T1000 (cell line): ENCODE results near the gene NDUFAF3.
A peak's percentile ranks its signal among the peaks of the same experiment; 100 is the strongest.

Experiments
- DNase-seq: peaks from one replicate; lab custom pipeline; 2025; ENCODE audit warnings: mixed read lengths; lab: John Stamatoyannopoulos, UW

Gene NDUFAF3, protein sequence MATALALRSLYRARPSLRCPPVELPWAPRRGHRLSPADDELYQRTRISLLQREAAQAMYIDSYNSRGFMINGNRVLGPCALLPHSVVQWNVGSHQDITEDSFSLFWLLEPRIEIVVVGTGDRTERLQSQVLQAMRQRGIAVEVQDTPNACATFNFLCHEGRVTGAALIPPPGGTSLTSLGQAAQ

DNA sequence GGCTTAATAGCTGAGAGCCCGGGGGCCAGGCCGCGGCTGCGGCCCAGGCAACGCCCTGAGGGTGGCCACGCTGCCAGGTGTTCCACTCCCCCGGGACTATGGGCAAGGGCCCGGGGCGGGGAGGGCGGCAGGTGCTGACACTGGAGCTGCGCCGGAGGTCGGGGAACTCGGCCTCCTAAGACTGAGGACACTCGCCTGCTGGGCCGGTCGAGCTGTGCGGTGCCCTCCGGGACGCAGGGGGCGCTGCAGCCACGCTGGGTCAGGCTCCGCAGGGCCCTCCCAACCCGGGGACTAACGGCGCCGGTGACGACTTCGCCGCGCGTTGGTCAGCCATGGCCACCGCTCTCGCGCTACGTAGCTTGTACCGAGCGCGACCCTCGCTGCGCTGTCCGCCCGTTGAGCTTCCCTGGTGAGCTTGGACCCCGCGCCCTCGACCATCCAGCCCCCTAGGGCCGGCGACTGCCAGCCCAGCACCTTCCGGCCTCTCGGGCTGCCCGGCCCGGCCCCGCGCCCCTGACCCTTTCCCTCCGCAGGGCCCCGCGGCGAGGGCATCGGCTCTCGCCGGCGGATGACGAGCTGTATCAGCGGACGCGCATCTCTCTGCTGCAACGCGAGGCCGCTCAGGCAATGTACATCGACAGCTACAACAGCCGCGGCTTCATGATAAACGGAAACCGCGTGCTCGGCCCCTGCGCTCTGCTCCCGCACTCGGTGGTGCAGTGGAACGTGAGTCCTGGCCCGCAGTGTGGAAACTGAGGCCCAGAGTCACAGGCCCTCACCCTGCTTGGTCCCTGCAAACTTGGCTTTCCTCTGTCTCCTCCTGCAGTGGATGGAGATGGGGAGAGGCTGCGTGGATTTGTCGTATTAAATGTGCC is at the start of gene NDUFAF3:
Gene NDUFAF3 (plus strand): TSS at position 309 of the 875 bp plus-strand sequence. CDS start 24 bp downstream, at position 333.
- peak; percentile 93 for DNase-seq

DNA sequence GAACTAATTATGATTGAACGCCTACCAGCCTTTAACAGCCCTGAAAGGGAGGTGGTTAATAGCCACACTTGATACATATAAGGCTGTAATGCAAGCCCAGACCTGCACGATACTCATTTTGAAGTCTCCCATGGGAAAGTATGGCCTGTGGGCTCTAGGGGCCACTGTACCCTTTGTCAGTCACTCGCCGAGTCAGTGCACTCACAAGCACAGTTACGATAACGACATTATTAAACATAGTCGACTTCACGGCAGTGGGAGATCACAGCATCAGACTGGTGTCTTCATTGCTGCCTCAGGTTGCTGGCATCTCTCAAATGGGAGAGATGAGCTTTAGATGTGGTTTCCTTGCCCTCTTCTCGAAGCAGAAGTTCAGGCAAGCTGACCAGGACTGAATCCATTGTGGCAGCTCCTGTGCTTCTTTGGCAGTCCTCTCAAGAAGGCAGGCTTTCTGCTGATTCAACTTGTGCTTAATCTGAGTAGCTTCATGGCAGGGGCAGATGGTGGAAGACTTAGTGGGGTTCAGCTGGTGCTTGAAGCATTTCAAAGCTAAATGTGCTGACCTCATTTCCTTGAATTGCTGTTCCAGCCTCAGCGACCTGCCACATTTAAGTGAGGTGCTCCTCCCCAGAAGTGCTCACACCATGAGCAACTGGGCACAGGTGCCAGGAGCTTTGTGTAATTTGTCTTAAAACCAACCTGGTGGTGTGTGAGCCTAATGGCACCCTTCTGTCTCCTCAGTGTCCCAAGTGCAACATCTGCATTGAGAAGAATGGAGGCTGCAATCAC is 47.7 kb upstream of the NDUFAF3 start:
- no peak for DNase-seq

DNA sequence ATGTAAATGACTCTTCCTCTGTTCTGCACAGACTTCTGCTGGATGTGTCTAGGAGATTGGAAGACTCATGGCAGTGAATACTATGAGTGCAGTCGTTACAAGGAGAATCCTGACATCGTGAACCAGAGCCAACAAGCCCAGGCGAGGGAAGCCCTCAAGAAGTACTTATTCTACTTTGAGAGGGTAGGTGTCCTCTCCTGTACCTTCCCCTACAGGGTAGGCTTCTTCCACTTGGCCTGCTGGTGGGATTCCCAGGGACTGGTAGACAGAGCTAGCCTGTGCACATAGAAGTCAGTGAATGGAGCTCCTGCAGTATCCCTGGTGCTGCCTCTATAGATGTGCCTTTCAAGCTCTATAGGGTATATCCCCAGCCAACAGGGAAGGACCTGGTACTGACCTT is 42.5 kb upstream of the NDUFAF3 start:
- no peak for DNase-seq

DNA sequence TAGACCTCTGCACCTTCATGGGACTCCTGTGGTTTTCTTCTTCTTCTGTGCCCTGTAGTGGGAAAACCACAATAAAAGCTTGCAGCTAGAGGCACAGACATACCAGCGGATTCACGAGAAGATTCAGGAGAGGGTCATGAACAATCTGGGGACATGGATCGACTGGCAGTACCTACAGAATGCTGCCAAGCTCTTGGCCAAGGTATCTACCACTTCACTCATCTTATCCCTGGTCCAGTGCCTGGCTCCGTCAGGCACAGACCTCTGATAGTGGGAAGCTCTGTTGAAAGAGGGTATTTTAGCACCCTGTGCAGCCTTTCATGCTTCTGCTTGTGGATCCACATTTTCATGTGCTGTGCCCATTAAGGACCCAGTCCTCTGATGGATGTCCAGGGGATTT is 41.6 kb upstream of the NDUFAF3 start:
- DNase-seq = no peak

DNA sequence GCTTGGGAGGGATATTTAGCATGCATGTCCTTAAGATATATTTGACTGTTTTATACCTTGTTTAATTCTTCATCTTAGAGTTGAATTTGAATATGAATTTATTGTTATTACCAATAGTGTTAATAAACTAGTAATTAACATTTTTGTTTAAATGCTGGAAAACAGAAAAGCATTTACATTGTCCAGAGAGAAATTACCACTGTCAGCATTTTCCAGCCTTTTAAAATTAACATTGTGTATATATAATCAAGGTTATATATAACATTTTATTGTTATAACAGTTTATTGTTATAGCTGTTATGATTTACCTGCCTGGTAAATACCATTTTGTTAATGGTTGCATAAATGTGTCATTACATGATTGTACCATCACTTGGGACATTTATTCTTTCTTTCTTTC is 39.9 kb upstream of the NDUFAF3 start:
- no peak for DNase-seq

DNA sequence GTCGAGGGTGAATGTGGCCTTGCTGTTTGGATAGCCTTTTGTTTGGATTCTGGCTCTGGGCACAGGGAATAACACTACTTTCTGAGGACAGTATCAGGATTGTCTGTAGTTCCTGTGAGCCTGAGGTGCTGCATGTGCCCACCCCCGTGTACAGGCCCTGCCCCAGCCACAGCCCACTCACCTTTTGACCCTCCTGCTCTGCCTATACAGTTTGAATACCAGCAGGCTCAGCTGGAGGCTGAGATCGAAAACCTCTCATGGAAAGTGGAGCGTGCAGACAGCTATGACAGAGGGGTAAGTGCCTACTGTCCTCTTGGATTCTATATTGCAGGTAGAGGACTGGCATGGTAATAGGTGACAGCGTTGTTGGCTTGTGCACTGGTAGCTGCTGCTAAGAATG is 39.2 kb upstream of the NDUFAF3 start:
- DNase-seq = no peak

DNA sequence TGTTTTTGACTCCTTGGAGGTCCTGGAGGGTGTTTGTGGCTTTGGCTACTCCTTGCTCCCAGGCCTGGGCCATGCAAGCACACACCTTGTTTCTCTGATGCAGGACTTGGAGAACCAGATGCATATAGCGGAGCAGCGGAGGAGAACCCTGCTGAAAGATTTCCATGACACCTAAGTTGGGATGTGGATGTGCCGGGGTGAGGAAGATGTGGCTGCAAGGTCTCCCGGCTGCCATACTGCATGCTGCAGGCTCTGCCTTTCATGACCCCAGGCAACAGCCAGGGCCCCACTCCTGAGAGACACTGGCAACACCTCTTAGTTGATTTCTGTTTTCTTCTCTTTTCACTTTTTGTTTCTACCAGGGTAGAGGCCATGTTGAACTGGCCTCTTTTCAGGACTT is 38.8 kb upstream of the NDUFAF3 start:
- DNase-seq = no peak

DNA sequence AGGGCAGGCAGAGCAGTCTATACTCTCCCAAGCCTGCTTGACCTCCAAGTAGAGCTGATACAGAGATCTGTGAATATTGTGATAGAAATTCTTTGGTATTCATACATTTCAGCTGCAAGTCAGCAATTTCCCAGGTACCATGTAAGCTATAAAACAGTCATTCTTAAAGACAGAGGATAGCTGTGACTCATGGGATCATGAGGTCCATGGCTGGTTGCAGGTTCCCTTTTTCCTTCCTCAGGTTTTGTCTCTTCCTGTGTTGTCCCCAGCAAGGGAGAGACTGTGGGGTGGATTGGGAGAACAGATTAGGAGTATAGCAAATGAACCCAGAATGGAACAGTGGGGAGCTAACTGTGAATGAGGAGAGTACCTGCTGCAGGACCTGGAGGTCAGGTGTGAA is 37.3 kb upstream of the NDUFAF3 start:
- no peak for DNase-seq

DNA sequence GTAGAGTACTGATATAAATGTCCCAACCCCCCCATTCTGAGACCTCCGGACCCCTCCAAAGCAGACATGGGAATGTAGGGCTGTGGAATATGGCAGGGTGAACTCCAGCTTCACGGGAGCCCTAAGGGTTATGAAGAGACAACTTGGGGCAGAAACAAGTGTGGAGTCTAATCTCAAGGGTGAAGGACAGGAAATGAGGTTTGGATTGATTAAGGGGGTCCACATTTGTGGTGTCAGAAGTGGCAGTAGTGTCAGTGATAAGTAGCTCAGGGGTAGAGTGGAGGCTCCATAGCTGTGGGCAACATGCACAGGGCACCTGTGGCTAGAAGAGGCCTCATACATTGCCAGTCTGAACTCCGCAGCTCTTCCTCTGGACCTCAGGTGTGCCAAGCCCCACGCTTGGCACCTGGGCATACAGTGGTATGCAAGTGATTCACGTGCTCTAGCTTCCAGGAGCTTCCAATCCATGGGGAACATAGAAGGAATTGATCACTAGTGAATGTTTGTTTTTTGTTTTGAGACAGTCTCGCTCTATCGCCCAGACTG is 36.0 kb upstream of the NDUFAF3 start:
- no peak for DNase-seq

DNA sequence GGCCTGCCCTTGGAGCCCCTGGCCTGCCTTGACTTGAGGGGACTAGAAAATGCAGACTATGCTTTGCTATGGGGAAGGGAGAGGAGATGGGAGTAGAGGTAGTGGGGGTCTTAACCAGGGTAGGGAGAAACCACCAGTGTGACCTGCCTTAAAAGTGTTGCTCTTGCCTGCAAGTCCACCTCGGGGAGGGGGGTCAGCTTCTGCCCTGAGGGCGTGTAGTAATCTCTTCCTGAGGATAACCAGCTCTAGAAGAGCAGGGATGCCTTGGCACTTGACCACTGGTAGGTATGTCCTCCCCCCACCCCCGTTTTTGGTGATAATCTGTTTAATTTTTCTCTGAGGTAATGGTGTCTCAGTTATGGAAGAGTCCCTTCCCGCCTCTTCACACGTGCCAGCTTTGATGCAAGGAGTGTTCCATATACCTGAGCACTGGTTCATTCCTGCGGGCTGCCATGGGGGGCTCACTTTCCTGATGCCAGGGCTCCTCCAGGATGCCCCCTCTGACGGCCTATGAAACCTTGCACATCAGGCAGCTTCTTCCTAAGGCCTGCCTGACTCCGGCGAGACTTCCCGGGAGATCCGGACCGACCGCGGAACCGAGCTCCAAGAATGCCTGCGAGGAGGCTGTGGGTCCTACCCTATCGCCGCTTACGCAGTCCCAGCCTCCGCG is 32.7 kb upstream of the NDUFAF3 start:
- no peak for DNase-seq

DNA sequence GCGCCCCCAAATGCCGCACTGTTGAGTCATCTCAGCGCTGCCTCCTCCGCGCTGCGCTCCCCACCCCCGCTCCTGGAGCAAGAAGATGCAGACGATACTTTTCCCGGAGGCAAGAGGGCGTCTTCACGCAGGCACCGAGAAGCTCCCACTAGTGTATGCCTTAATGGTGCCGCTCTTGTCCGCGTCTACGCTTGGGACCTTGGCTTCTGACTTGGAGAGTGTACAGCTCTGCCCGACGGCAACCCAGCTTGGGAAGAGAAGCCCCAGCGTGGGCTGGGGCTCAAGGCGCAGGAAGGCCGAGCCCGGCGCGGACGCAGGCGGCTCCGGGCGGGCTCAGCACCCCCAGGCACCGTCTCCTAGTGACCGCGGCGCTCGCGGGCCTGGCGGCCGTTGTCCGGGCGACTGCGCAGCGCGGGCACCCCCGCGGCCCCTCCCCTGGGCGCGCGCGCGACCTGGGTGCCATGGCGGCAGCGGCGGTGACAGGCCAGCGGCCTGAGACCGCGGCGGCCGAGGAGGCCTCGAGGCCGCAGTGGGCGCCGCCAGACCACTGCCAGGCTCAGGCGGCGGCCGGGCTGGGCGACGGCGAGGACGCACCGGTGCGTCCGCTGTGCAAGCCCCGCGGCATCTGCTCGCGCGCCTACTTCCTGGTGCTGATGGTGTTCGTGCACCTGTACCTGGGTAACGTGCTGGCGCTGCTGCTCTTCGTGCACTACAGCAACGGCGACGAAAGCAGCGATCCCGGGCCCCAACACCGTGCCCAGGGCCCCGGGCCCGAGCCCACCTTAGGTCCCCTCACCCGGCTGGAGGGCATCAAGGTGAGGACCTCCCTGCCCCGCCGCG is 31.9 kb upstream of the NDUFAF3 start, which contains the start of gene P4HTM:
Gene P4HTM (plus strand): TSS at position 446 of the 840 bp plus-strand sequence. CDS start 16 bp downstream, at position 462.
- peak; percentile 91 for DNase-seq

DNA sequence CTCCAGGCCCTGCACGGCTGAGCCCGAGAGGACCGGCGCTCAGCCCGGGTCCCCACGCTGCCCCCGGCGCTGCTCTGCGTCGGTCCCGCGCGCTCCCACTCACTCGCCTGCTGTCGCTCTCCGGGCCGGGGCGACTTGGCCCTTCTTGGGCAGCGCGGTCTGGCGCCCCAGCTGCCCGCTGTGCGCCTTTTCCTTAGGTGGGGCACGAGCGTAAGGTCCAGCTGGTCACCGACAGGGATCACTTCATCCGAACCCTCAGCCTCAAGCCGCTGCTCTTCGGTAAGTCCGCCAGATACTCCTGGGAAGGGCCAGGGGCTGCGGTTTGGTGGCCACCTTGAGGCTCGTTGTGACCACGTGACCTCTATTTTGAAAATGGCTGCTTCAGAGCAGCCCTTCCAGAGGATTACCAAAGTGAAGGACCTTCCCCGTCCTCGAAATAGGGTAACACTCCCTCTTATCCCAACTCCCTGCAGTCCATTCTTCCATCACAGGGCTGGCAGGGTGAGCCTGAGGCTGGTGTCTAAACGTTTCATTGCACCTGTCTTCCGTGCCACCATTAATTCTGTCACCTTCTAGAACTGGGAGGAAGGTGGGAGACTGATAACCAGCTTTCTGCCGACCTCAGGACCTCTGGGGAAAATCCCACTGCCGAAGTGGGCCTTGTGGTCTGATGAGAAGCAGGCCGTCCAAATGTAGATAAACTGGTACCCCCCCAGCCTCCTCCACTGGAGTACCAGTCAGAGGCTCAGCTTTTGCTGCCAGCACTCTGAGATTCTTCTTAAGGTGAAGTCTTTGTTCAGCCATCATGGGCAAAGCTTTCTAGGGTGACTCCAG is 31.1 kb upstream of the NDUFAF3 start:
- no peak for DNase-seq

DNA sequence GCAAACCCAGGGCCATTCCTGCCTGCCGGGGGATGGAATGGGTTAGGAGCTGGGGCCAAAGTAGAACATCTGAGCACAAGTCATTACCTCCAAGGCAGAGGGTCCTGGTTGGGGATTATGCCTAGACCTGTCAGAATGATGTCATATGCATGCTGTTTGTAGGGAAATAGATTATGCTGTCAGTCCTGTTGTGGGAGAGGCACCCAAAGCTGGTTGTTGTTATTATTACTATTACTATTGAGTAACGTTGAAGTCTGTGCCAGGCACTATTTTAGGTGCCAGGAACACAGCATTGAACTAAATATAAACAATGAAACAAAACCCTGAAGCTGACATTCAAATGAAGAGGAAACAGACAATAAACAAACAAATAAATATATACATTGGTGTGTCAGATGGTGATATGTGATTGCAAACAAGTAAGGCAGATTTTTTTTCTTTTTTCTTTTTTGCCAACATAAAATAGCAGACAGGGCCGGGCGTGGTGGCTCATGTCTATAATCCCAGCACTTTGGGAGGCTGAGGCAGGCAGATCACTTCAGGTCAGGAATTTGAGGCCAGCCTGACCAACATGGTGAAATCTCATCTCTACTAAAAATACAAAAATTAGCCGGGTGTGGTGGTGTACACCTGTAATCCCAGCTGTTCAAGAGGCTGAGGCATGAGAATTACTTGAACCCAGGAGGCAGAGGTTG is 29.9 kb upstream of the NDUFAF3 start:
- no peak for DNase-seq

DNA sequence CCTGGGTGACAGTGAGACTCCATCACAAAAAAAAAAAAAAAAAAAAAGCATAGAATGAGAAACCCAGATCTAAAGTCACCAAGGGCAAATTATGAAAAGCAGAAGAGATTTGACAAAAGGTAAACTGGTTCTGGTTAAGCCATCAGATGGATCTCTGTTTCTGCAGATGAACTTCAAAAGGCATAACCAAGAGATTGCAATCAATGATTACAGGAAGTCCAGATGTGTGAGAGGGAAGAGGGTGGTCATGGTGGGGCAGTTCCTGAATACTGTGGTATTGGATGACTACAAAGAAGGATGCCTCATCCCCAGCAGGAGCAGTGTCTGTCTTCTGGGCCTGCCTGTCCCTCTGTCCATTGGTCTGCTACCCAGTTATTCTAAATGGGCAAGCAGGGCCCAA is 28.1 kb upstream of the NDUFAF3 start:
- no peak for DNase-seq

DNA sequence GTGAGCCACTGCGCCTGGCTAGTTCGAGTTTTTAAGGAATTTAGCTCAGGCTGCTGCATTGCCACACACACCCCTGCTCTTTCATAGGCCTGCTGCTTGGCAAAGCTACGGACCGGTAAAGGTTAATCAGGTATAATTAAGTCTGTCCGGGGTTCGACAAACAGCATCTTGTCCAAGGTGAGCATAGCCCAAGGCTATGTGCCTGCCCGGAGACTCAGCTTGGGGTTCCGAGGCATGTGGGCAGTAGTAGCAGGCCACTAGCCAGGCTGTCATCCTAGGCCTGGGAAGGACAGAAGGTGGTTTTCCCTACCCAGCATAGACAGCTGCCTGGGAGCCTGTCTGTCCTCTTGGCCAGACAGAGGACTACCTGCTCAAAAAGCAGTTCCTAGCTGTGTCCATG is 25.3 kb upstream of the NDUFAF3 start:
- no peak for DNase-seq

DNA sequence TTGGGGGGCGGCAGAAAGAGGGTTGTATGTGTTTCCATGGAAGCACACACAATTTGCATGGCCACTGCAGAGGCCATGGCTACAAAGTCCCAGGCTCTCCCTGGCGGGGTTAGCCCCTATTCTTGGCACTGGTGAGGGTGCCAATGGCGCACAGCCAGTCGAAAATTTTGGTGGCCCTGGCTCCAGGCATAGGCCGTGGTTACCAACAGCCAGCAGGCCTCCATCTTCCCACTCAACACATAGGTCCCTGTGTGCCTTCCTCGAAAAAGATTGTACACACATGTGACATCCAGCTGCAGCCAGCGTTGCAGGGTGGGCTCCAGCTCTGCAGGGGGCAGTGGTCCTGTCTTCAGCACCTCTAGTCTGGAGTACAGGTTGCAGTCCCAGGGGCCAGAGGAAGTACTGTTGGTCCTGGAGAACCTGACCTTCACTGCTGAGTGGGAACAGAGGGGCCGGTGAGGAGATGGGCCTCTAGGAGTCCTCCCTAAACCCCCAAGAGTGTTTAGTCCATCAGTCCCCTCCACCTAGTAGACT is 24.8 kb upstream of the NDUFAF3 start:
- DNase-seq = no peak

DNA sequence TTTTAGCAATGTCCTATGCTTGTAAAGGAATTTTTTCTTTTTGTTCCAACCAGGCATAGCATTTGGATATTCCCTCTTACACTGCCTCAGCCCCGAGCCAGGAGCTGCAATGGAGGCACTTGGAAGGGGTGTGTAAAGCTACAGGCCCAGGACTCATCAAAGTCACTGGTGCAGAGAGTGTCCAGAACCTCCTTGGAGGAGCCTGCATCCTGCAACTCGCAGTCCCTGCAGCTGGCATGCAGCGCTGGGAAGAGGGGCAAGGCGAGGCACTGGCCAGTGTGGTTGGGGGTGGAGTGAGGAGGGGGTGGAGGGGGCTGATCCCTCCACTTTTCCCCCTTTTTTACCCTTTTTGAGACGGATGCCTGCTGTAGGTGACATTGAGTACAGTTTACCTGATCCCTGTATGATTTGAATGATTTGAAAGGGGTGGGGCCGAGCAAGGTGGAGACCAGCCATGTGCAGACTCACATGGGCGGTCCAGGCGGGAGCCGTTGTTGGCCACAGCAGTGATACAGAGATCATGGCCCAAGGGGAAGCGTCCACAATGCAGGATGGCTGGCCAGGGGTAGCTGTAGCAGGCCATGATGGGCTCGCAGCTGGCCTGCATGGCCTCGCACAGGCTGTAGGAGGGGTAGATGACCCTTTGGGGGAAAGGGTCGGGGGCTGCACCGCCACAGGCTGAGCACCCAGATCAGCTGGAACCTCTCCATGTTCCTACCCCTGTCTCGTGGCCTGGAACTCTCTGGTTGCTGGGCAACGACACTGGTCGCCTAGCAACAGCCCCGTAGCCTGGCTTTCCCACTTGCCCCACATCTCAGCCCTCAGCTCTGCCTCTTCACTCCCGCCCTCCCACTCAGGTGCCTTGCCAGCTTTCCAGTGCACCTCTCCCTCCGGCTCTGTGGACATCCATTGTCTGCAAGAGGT is 23.9 kb upstream of the NDUFAF3 start:
- no peak for DNase-seq
